HG02840 (cell line): ENCODE results near the gene PAWR.
"Not testable (repeated sequence)": the region's sequence is repeated elsewhere in the genome, so short reads cannot be mapped to it uniquely, and the experiment has no call there.

Source experiments
- ATAC-seq: cut with Tn5 transposase; IDR thresholded peaks from one replicate; pipeline ENCODE4 v1.9.1; 2021; ENCODE audit warnings: mild to moderate bottlenecking, moderate library complexity, moderate number of reproducible peaks; ENCODE audit not compliant: unreplicated experiment, low FRiP score

Gene PAWR

GRCh38 chr12:79687711-79688260 lies 3.0 kb downstream of the PAWR start:
- no peak for ATAC-seq

DNA sequence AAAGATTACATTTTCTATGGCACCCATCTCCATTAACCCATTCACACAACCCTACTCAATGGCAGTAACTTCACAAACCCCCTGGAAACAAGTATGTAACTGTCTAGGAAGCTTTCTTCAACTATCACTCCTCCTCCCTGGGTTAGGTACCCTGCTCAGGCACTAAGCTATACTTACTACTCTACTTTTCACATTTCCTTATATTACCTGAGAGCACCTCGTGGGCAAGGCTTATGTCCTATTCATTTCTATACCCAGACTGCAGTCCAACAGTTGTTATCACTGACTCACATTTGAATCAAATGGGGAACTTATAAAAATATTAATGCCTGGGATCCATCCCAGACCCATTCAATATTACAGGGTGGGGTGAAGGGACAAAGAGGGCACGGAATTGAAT lies 4.6 kb downstream of the PAWR start:
- no peak for ATAC-seq

GRCh38 chr12:79685068-79685467 lies 5.7 kb downstream of the PAWR start:
- ATAC-seq, result no peak

- not testable (repeated sequence) for ATAC-seq
Observed at GRCh38 chr12:79684338-79684737, 6.4 kb downstream of the PAWR start.

- no peak for ATAC-seq
Observed at GRCh38 chr12:79682593-79682992, 8.2 kb downstream of the PAWR start.

DNA sequence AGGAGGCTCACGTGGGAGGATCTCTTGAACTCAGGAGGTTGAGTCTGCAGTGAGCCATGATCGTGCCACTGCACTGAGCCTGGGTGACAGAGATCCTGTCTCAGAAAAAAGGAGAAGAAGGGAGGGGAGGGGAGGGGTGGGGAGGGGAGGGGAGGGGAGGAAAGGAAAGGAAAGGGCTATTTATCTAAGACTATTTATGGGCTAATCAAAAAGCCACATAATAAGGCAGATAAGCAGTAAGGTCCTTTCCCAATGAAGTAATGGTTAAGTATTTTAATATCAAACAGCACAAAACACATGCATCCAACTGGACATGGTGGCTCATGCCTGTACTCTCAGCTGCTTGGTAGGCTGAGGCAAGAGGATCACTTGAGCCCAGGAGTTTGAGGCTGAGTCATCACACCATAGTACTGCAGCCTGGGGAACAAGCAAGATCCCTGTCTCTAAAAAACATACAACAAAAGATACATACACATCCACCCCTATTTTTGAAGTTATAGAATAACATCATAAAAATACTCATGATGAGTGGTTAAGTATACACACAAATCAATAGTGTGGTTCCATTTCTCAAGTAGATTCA lies 9.7 kb downstream of the PAWR start:
- no peak for ATAC-seq

- no peak for ATAC-seq
Observed at GRCh38 chr12:79680051-79680450, 10.7 kb downstream of the PAWR start.

DNA sequence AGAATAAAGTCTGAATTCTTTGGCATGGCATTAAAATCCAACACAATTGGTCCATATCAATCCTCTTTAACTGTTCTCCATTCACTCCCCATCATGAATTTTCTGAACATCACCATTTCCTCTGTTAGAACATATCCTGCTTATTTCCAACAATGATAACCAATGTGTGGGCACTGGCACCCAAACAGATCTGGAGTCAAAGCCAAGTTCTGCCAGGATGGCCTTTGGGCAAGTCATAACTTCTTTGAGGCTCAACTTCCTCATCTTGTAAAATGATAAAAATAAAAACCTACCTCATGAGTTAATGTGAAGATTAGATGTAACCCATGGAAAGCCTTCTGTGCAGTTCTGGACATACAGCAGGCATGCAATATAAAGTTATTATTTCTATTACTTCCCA lies 12.5 kb downstream of the PAWR start:
- no peak for ATAC-seq

- no peak for ATAC-seq
Observed at GRCh38 chr12:79677672-79678071, 13.1 kb downstream of the PAWR start.

DNA sequence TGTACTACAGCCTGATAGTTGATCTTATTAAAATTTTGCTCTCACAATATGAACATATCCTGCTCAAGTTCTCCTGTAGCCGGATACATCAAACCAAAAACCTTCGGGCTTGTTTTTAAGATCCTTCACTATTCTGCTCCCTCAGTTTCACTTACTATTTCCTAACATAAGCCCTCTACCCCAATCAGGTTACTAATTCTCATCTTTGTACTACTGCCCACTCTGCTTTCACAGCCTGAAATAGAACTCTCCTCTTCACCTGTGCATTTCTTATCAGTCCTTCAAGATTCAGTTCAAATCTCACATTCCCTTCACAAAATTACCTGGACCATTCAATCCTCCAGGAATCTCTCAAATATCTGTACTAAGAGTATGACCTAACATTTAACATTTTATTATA lies 14.2 kb downstream of the PAWR start:
- no peak for ATAC-seq

DNA sequence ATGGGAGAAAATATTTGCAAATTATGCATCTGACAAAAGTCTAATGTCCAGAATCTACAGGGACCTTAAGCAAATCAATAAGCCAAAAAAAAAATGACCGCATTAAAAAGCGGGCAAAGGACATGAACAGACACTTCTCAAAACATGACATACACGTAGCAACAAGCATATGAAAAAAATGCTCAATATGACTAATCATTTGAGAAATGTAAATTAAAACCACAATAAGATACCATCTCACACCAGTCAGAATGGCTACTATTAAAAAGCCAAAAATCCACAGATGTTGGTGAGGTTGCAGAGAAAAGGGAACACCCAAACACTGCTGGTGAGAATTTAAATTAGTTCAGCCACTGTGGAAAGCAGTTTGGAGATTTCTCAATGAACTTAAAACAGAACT lies 16.1 kb downstream of the PAWR start:
- no peak for ATAC-seq

DNA sequence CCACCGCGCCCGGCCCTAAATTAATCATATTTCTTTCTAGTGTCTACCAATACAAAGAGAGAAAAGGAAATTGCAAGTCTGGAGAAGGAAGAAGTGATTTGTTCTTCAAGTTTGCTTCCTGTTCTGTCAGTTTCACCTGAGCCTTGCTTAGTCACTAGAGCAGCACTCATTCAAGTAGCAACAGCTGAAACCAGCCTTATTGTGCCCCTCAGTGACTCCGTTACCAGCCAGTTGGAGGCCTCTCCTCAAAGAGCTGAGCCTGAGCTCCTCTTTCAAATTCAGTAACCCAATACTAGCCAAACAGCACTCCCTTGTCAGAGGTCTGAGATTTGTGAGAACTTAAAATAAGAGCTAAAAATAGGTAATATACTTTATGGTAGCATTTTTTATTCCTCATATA lies 17.4 kb downstream of the PAWR start:
- no peak for ATAC-seq

GRCh38 chr12:79668113-79668512 lies 22.7 kb downstream of the PAWR start:
- ATAC-seq, result no peak

DNA sequence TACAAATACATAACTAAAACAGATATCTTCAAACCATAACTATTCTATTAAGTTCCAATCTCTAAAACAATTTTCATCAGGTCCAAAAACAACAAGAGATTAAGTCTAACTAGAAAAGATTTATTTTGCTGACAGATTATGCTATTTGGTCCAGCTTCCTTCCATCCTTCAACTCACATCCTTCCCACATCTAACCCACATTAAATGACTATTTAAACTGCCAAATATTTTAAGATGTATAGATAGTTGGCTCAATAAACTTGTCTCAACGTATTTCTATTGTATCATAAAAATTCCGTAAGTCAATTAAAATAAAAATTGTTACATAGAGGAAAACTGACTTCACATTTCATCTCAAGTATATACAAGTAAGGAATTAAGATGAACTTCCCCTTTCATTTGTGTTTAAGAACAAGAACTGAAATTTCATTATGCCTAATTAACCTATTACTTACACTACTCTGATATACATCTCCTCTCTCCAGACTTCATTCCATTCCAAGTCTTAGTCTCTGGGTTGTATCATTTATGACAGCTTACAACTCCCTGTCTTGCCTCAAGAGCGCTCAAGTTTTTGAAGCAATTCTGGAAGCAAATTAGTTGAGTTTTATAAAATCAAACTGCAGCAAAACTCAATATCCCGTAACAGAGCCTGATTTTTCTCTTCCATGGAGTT lies 25.4 kb downstream of the PAWR start:
- ATAC-seq, result no peak

- ATAC-seq, result no peak
Observed at GRCh38 chr12:79664518-79664917, 26.2 kb downstream of the PAWR start.

DNA sequence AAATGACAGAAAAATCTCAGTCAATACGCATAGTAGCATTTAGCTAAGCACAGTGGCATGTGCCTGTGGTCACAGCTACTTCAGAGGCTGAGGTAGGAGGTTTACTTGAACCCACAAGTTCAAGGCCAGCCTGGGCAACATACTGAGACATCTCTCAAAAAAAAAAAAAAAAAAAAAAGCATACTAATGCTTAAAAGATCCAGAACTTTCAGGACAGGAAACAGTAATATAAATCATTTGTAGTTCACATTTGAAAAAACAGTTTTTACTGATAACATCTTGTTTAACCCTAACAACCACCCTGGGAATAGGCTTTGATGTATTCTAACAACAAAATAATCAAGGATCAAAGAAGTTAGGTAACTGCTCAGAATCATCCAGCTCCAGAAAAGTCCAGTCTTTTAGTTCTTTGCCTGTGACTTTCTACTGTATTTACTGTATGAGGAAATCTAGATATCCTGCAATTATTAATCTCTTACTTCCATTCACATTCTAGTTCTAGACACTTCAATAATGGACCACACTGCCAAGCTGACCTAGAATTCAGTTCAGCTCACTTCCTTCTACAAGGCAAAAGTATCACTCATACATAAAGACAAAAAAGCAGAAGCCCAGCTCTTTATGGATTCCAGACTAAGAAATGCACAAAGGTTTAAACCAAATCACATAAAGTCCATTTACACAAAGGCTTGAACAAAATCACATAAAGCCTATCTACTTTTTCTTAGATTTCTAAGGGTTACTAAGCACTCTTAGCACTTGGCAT lies 28.5 kb downstream of the PAWR start:
- ATAC-seq, result no peak

DNA sequence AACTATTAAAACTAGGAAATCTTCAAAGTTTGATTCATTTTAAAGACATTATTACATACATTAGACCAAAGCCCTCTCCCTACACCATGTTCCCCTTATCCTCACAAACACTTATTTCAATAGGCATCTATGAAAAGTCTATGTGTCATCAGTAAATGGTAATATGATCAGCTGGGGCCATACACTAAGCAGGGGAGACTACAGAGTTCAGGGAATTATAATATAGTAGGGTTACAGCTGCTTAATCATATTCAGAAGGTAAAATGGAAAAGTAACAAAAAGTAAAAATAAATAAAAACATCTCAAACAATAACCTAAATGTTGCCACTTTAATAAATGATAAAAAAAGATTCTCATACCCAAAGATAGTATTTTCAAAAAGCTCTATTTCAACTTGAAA lies 29.1 kb downstream of the PAWR start:
- ATAC-seq, result no peak

DNA sequence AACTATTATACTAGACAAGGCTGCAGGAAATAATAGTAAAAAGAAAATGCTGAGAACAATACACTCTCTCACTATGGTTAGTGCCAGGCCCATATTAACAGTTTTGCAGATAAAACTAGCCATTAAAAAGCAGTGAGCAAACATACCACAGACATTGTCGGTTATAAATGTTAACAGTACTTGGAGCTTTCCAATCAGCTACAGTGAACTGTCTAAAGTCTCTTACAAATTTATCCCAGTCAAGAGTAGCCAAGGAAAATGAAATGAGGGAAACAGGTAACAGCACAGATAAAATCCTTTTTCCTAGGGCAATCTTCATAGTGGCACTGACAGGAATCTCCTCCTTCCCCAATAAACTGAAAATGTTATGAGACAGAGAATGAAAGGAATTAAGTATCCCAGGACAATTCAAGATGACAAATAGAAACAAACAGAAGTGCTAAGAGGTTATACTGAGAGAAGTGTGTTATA lies 30.8 kb downstream of the PAWR start:
- no peak for ATAC-seq

DNA sequence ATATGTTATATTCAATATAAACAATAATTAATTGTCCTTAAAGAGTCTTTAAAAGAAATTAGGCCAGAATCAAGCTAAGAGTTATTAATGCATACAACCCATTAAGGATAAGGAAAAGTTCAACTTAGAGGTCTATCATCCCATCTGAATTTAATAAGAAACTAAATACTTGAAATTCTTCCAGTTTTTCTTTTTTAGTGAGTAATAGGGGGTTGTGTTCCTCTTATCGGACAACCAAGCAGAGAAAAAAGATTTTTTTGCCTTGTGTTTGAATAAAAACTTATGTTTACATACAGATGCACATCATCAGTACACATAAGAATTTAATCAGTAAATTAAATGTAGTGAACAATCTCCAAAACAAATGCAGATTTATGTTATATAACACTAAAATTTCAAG lies 32.5 kb downstream of the PAWR start:
- ATAC-seq, result no peak

GRCh38 chr12:79657136-79657535 lies 33.6 kb downstream of the PAWR start:
- no peak for ATAC-seq

GRCh38 chr12:79655036-79655435 lies 35.7 kb downstream of the PAWR start:
- no peak for ATAC-seq
